GM23338 (cell line): ENCODE results near the gene BCL11B.

ENCODE experiments used
- EZH2 ChIP-seq: fragments of 200-600 bp; sonication (generic); IDR thresholded peaks from one replicate; pipeline ENCODE4 v1.8.0; 2017; ENCODE audit warnings: antibody characterized with exemption, mild to moderate bottlenecking, low read depth; ENCODE audit not compliant: unreplicated experiment
- EZH2phosphoT487 ChIP-seq: fragments of 200-600 bp; sonication (generic); IDR thresholded peaks from one replicate; pipeline ENCODE4 v1.8.1; 2018; ENCODE audit warnings: antibody characterized with exemption; ENCODE audit not compliant: unreplicated experiment
- JUNB ChIP-seq: IDR thresholded peaks from one replicate; pipeline ENCODE4 v1.6.1; 2016; ENCODE audit warnings: antibody characterized with exemption; ENCODE audit not compliant: unreplicated experiment
- POLR2AphosphoS5 ChIP-seq: IDR thresholded peaks from 2 replicates; pipeline ENCODE4 v1.6.1; 2016; ENCODE audit warnings: antibody characterized with exemption, low read depth
- TF ChIP-seq, protein P1 (sequence below), 2 experiments: fragments of 200-600 bp in 1 of 2; sonication (generic) in 1 of 2; conservative IDR thresholded peaks; 2 replicates each; pipeline versions ENCODE4 v1.5.1 to v1.6.1; 2016 to 2017; ENCODE audit warnings: antibody characterized with exemption in 2 of 2, low read depth in 2 of 2, mild to moderate bottlenecking in 2 of 2, moderate library complexity in 1 of 2

DNA sequence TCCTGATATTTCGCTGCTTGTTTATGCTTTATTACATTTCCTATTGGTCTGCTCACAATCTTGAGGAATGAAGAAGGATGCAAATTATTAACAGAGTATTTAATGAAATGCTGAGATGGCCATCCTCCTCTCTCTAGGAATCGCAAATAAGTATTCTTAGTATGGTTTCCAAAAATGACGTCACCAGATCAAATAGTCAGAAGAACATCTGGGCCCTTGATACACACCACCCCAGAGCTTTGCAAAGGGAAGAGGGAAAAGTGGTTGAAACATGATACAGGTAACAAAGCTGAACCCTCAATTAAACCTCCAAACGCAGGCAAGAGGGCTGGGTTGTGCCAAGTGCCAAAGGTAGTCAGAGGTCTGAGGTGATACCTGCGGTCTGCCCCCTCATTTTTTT is 107.3 kb downstream of the BCL11B start:
- TF ChIP-seq, protein P1, sequence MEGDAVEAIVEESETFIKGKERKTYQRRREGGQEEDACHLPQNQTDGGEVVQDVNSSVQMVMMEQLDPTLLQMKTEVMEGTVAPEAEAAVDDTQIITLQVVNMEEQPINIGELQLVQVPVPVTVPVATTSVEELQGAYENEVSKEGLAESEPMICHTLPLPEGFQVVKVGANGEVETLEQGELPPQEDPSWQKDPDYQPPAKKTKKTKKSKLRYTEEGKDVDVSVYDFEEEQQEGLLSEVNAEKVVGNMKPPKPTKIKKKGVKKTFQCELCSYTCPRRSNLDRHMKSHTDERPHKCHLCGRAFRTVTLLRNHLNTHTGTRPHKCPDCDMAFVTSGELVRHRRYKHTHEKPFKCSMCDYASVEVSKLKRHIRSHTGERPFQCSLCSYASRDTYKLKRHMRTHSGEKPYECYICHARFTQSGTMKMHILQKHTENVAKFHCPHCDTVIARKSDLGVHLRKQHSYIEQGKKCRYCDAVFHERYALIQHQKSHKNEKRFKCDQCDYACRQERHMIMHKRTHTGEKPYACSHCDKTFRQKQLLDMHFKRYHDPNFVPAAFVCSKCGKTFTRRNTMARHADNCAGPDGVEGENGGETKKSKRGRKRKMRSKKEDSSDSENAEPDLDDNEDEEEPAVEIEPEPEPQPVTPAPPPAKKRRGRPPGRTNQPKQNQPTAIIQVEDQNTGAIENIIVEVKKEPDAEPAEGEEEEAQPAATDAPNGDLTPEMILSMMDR (conservative IDR thresholded peaks at IDR 0.05; ENCODE audit: low read depth in 2 of 2): no peak
- no peak for TF ChIP-seq POLR2AphosphoS5
- no peak for TF ChIP-seq EZH2
- no peak for TF ChIP-seq EZH2phosphoT487
- no peak for TF ChIP-seq JUNB
